Stimulated activated CD4-positive, alpha-beta T cell treated with anti-CD3 and anti-CD28 coated beads, Interleukin-15, amount 100 ng/mL, for 1 hour (primary cell): ENCODE results near the gene SLC47A2.
"Not testable (repeated sequence)": the region's sequence is repeated elsewhere in the genome, so short reads cannot be mapped to it uniquely, and the experiment has no call there.

Experiments
- DNase-seq, 2 donors: peaks; one replicate each; pipeline ENCODE4 v3.0.0-alpha.2; 2020; ENCODE audit warnings: low read depth in 1 of 2, low spot score in 1 of 2

The SLC47A2 gene

DNA sequence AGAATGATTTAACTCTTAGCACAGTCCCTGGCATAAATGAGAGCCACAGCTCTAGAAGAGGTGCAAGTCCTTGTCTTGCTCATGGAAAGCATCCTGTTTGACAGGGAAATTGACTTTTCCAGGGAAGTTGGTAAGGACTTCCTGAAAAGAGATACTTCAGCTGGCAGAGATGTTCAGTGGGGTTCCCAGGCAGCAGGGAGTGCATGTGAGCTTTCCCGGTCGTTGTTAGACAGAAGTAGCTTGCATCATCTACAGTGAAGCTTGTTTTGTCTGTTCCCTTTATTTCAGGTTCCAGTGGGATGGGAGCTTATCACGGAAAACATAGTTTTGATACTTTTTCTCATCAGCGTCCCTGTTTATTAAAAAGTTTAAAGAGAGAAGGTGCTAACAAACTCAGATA is 45.0 kb downstream of the SLC47A2 start:
- no peak for DNase-seq

- DNase-seq = no peak
These were observed 45.5 kb downstream of the SLC47A2 start for GRCh38 chr17:19670908-19671307.

DNA sequence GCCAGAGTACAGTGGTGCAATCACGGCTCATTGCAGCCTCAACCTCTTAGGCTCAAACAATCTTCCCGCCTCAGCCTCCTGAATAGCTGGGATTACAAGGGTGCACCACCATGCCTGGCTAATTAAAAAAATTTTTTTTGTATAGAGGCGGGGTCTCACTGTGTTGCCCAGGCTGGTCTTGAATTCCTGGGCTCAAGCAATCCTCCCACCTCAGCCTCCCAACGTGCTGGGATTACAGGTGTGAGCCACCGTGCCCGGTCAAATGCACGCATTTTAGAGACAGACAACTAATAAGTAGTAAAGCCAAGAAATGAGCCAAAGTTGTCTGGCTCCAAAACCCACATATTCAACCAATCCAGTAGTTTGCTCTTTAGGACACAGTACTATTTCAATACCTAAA is 46.7 kb downstream of the SLC47A2 start:
- DNase-seq = not testable (repeated sequence)

GRCh38 chr17:19664821-19665181 is 51.6 kb downstream of the SLC47A2 start:
- no peak for DNase-seq

- no peak for DNase-seq
These were observed 52.1 kb downstream of the SLC47A2 start for GRCh38 chr17:19664136-19664820.

DNA sequence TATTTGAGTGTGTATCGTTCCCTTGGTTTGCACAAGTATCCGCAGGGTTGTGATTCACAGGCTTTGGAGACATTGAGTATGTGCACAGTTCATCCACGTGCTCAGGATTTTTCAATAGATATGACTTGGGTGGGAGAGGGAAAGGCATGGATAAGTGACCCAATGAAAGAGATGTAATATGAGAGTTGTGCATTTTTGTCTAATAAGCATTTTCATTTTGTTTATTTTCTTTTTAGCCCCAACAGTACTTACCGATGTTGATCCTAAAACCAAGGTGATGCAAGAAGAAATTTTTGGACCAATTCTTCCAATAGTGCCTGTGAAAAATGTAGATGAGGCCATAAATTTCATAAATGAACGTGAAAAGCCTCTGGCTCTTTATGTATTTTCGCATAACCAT is 53.3 kb downstream of the SLC47A2 start:
- no peak for DNase-seq

- no peak for DNase-seq
These were observed 55.3 kb downstream of the SLC47A2 start for GRCh38 chr17:19661121-19661520.

- DNase-seq = no peak
These were observed 56.0 kb downstream of the SLC47A2 start for GRCh38 chr17:19660219-19660870.

- no peak for DNase-seq
These were observed 56.8 kb downstream of the SLC47A2 start for GRCh38 chr17:19659366-19660177.

DNA sequence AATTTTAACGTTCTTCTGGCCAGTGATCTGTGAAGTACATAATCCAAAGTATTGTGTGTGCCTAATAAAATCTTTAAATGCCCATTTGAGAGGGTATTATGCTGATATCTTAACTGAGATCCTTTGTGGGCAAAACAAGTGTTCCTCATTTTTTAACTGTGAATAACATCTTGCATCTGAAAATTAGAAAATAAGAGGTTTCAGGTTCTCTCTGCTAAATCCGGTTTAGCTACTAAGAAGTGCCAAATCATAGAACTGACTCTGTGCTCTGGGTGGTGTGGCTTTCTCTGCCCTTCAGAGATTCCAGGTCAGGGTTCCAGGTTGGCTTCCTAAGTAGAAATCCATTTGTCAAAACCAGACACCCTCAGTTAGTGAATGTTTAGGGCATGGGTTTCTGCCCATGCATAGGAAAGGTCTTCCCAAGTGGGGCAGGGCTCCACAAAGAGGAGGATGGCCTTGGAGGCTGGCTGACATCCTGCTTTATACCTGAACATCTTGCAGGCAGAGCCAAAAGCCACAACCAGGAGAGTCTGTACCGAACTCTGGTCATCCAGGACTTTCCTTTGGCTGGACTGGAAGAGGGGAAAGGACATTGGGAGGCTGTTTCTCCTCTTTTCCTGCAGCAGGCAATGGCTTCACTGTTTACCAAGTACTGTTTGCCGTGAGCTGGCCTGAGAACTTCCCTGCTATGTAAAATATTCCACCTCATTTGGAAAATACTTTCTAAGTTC is 59.4 kb downstream of the SLC47A2 start:
- DNase-seq = no peak

DNA sequence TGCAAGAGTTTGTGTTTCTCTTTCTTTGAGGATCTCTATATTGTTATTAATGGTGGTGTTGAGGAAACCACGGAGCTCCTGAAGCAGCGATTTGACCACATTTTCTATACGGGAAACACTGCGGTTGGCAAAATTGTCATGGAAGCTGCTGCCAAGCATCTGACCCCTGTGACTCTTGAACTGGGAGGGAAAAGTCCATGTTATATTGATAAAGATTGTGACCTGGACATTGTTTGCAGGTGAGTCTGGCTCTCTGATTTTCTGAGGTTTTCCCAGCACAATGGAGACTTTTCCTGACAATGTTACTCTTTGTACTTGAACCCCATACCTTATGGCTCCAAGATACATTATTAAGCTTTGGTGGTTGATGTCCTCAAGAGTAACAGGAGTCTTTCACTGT is 60.0 kb downstream of the SLC47A2 start:
- no peak for DNase-seq

DNA sequence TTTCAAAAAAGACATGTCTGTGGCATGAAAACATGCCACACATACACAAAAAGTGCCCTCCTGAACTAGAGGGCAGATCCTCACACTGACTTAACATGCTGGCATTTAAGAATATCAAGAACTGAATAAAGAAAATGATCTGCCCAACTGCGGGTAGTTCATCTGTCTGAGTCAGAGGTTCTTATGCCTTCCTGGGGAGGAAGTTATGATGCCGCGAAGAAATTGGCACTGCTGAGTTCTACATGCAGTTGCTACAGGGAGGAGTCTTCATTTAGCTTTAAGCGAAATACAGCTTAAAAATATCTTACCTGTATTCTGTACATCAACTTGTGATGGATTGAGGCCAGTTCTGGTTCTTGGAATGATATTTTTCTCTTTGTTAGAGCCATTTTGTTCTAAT is 61.5 kb downstream of the SLC47A2 start:
- DNase-seq = no peak

DNA sequence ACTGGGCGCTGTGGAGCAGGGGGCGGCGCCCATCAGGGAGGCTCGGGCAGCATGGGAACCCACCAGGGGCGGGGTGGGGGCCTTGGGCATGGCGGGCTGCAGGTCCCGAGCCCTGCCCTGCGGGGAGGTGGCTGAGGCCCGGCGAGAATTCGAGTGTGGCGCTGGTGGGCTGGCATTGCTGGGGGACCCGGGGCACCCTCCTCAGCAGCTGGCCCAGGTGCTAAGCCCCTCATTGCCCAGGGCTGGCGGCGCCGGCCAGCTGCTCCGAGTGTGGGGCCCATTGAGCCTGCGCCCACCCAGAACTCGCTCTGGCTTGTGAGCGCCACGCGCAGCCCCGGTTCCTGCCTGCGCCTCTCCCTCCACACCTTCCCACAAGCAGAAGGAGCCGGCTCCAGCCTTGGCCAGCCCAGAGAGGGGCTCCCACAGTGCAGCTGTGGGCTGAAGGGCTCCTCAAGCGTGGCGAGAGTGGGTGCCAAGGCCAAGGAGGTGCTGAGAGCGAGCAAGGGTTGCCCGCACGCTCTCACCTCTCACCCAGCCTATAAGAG is 62.0 kb downstream of the SLC47A2 start:
- DNase-seq = no peak

DNA sequence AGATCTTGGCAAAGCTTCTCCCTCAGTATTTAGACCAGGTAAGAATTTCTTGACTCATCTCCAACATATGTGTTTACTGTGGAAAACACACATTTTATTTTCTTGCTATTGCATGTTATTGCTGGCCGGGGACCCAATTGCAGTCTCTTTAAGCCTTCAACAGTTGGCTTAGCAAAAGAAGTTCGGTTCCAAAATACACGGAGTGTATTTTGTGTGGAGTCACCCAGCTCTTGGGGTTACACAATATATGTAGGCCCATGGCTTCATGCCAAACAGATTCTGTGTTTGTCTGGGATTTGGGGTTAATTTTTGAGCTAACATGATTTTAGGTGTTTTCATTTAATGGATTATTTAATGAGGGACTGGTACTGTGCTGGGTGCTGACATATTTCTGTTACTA is 63.8 kb downstream of the SLC47A2 start:
- no peak for DNase-seq

DNA sequence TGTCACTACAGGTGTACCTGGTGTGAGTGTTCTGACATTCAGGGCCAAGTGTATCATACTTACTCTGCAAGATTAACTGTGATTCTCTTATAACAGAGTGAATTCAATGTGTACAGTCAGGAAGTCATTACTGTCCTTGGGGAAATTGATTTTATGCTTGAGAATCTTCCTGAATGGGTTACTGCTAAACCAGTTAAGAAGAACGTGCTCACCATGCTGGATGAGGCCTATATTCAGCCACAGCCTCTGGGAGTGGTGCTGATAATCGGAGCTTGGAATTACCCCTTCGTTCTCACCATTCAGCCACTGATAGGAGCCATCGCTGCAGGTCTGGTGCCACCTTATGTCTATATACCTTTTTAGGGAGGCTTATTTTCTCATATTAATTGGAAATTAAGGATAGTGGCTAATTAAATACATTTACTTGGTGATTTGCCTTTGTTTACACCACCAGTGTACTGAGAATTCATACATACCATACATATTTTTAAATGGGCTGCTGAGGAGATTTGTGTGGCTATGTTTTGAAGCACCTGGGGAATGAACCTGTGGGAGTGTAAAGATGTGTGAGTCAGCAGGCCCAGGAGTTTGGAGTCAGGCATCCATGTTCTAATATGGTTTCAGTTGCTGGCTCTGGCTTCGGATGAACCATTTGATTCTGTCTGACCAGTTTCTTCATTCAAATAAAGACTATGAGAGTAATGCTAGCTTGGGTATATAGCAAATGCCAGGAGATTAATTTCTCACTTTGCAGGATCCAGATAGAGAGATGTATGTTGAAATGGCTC is 64.7 kb downstream of the SLC47A2 start:
- no peak for DNase-seq

DNA sequence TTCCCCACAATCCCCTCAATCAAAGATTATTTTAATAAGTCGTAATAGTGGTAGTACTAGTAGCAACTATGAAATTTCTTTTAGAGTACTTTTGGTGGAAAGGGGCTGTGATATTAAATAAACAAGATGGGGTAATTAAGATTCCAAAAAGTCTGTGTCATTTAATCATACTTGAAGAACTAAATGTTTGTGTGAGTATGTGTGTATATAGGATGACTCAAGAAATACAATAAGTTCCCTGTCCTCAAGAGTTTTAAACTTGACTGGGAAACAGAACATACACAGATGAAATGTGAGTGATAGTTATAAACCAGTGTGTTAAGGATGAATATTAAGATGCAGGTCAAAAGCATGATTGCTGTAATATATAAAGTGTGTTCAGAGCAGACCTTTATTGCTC is 65.6 kb downstream of the SLC47A2 start:
- DNase-seq = no peak

DNA sequence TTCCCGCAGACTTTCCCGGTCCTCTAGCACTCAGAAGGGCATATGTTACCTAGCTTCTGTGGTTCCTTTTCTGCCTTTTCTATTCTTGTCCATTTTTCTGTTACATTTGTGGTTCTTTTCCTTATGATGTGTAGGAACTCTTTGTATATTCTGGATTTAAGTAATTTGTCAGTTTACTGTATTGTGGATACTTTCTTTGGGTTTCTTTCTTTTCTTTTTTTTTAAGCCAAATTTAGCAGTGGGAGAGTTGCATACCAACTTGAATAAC is 67.2 kb downstream of the SLC47A2 start:
- DNase-seq = no peak

- peak; percentile 84 to 94 for DNase-seq
These were observed 67.7 kb downstream of the SLC47A2 start, which contains the start of gene ALDH3A2 for GRCh38 chr17:19648475-19649273. Gene ALDH3A2, plus strand, starts transcription at chr17:19648751. Its CDS starts 221 bp downstream, at chr17:19648972.

GRCh38 chr17:19647697-19648474 is 68.5 kb downstream of the SLC47A2 start:
- peak; percentile 5 to 16 for DNase-seq
